Fibroblast of upper back skin (primary cell): Measurements from ENCODE around the gene ABCF2.

ENCODE experiments used
- DNase-seq: peaks from one replicate; pipeline ENCODE4 v3.0.0-alpha.2; 2013

Gene ABCF2

GRCh38 chr7:151252561-151252835, 25.5 kb upstream of the ABCF2 start:
- DNase-seq = no peak

DNA sequence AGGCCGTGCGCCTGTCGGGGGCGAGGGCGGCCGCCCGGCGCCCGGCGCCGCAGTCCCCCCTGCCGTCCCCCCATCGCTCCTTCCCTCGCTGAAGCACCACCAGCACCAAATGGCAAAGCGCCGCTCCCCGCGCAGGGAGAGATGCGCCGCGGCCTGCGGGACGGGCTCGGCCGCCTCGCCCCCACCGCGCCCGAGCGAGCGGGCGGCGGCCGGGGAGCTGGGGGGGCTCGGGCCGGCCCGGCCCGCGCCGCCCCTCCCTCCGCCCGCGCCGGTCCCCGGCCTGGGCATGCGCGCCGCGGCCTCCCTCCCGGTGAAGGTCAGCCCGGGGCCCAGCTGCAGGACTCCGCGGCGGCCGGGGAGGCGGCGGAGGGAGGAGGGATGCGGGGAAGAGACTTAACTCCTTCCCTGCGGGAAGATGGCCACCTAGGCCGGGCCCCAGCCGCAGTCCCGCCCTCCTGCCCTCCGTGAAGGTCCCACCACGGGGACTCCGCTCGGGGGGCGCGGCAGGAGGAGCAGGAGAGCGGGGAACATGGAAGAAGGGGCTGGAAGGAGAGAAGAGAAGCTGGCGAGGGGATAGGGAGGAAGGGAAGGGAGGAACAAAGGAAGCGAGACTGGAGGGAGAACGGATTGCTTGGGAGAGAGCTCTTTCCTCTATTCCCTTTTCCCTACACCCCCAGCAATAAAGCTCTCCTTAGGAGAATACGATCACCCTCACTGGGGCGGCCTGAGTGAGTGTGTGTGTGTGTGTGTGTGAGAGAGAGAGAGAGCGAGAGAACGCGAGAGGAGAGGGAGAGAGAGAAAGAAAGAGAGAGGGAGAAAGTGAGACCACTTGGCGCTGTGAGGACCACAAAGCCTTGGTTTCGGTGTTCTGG, 24.9 kb upstream of the ABCF2 start:
- DNase-seq = peak; percentile 69

GRCh38 chr7:151251328-151251688, 24.3 kb upstream of the ABCF2 start:
- DNase-seq = no peak

DNA sequence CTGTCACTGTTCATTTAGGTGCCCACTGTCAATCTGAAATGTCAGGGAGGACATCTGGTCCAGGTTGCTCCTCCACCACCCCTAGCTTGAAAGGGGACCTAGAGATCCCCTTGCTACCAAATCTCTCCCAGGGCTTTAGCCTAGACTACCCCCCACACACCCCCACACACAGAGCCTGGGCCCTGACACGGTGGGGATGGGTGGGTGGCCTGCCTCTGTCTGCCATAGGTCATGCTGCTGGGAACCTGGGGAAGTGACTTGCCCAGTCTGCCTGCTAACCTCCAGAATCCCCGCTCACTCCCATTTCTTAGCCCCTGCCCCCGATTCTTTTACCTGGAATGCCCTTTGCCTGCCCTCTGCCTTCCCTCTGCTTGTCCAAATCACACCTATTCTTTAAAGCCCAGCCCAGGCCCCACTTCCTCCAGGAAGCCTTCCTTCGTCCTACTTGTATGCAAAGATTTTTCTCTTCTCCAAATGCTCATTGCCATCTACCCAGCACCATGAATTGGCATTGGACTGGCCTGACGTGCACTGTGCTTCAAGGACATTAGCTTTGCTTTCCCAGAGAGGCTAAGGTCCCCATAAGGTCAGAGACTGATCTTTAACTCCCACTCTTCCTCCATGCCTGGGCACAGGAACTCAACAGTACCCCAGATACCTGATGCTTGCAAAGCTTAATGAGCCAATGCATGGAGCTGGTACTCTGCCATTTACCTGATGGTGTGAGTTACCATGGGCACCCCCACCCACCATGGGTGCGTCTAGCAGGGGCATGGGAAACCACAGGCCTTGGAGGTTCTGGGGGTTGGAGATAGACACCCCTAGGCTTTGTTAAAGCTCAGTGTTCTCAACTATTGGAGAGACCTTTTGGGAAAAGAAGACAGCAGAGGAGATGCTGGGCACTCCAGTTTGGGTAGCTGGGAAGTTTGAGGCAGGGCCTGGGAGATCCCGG, 23.5 kb upstream of the ABCF2 start:
- DNase-seq = no peak

- peak; percentile 61 for DNase-seq
These were observed 22.7 kb upstream of the ABCF2 start for GRCh38 chr7:151249732-151250072.

GRCh38 chr7:151249034-151249731, 22.2 kb upstream of the ABCF2 start:
- DNase-seq = peak; percentile 58

DNA sequence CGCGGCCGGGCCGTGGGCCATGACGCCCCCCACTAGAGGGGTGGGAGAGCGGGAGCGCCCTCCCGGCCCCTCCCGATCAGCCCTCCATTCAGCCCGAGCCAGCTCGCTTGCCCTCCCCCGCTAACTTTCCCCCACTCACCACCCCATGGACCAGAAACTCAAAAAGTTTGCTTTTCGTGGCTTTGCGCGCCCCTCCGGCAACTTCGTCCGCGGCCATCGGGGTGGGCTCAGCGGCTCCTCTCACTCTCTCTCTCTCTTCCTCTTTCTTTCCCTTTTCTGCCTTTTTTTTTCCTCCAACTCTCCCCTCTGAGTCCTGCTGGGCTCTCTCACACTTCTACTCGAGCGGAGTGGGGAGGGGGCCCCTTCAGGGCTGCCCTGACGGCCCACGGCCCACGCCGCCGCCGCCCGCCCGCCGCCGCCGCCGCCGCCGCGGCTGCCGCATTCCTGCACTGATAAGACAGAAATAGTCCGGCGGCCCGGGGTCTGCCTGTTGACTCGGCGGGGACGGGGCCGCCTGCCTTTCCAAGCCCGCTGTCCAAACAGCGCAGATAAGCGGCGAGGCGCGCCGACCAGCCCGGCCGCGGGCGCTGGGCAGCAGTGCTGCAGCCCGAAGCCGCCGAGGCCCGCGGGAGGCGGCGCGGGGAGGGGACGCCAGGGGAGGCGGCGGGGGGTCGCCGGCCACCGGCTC, 21.5 kb upstream of the ABCF2 start, which contains the start of gene SMARCD3:
SMARCD3 (minus strand) TSS at position 349 of the 688 bp plus-strand sequence; CDS start at position 217, 132 bp downstream.
- DNase-seq = peak; percentile 64

DNA sequence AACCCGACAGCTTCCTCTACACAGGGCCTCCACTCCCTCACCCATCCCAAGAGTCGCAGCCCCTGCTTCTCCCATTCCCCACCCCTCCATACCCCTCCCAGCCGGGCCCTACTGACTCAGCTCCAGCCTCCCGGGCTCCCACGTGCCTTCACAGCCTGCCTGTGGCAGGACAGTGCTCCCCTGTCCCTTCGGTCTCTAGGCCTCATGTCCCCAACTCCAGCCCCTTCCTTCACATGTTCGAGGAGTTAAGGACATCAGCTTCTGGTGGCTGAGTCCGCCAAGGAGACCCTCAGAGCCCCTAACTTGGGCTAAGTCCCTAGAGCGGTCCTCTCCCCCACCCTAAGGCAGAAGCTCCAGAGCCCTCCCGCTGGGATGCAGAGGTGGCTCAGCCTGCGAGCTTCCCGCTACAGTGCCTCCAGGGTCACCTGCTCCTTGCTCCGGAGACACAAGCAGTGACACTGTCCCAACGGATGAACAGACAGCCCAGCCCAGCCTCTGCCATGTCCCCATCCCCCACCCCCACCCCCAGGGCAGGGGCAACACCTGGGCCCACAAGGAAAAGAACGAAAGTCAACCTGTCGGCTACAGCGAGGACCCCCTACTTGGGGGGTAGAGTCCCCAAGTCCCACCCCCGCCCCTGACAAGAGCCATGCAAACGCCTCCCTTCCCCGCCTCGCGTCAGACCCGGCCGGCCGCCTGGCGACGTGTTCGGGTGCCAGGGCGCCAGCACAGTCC, 20.8 kb upstream of the ABCF2 start:
- no peak for DNase-seq

- DNase-seq = no peak
These were observed 20.0 kb upstream of the ABCF2 start for GRCh38 chr7:151246851-151247580.

- no peak for DNase-seq
These were observed 19.3 kb upstream of the ABCF2 start for GRCh38 chr7:151246102-151246850.

GRCh38 chr7:151245360-151246101, 18.5 kb upstream of the ABCF2 start:
- peak; percentile 28 for DNase-seq

GRCh38 chr7:151244841-151245346, 17.9 kb upstream of the ABCF2 start:
- DNase-seq = no peak

DNA sequence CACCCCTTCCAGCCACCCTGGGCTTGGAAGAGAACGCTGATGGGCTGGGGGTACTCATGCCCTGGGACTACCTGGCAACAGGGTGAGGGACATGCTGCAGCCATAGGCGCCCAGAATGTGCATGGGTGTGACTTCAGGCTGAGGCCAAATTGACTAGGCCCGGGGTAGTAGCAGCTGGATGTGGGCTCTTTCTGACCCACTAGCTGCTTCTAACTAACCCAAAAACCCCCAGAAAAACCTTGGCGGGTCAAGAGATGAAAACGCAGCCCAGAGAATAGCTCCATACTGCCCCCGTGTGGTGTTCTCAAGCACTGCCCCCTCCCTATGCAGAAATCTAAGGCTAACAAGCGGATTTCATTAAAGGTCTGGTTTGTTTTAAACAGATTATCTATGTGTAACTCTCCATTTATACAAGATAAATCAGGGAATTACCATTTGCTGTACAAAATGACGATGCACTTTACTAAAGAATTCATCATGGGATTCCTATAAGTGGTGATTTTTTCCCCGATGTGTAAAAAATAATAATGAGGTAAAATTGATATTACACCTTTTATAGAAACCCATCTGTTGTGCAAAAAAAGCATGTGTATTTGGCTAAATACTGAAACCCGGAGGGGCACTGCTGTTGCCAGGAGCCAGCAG, 17.3 kb upstream of the ABCF2 start:
- DNase-seq = peak; percentile 49

DNA sequence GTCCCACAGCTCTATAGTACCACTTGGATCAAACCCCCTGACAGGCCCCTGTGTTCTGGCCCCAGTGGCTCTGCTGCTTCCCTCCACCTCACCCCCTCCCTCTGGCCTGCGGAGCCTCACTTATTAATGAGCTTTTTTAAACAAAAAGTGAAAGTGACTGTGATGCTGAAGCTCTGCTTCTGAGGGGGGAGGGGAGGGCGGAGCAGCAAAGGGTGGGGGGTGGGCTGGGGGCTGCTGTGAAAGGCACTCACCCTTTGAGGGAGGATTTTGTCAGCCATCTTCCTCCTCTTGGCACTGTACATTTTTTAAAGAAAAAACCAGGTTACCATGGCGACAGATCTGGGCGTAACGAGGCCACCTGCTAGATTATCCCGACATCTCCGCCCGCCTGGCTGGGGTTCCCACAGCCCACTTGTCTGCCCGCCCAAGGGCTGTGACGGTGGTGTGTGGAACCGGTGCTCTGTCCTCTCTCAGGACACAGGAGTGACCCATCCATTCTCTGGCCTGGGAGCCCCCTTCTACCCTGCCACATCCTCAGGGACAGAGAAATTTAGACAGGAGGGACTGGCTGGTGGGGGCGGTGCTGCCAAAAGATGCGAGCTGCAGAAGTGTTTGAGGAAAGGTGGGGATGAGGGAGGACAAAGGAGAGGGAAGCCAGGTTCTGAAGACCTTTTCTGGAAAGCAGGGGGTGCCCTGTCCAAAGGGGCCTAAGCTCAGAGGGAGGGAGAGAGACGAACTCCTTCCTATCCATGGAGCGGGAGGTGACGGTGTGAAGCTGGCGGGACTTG, 16.6 kb upstream of the ABCF2 start:
- DNase-seq = no peak

- no peak for DNase-seq
These were observed 16.0 kb upstream of the ABCF2 start for GRCh38 chr7:151243045-151243349.

- no peak for DNase-seq
These were observed 15.4 kb upstream of the ABCF2 start for GRCh38 chr7:151242159-151243044.

- no peak for DNase-seq
These were observed 14.7 kb upstream of the ABCF2 start for GRCh38 chr7:151241755-151242096.
